ENCODE data around the gene GPC3. TPM values are rescaled to one million over a fixed set of nuclear protein-coding genes. Genes with fewer than 3 reads are reported as not detected.

The GPC3 gene
- total RNA-seq, 6 experiments from 2014 or later: 0.31 to 6.8 (median 1.8) TPM

DNA sequence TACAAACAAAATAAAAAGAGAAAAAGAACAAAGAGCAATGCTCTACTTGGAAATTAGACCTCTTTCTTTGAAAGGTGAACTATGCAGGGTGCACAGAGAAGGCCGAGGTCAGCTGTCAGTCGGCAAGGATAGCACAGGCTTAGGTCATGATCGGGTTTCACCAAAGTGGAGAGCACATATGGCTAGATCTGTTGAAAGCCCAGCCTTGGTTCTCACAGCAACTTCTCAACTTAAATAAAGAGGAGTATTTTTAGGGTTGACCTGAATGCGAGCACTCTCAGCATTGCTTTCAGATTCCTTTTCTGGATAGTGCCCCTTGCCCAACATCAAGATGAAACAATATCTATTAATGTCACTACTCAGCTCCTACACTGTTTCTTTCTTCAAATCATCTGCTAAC lies 447.2 kb downstream of the GPC3 start:
- no peak for ATAC-seq
- 47% methylated on average over 4 of the region's 4 CpGs for WGBS (ENCODE audit: insufficient coverage, low coverage, low lambda C conversion rate, missing lambda C conversion rate)

DNA sequence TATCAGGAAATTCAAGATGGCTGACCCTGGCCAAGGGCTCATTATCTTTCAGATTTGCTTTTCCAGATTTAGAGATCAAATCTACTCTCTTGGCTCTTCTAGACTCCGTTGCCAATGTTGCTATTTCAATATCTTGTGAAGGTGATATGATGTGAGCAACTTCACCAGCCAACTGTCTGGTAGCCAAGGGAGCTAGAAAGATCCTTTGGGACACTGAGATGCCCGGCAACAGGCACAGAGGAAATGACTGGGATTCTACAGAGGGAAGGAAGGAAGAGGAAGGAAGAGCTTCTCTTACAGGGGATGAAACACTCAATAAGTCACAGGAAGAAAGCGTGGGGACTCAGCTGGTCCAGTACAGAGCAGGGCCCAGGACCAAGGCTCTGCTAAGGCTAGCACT lies 448.3 kb downstream of the GPC3 start:
- Histone ChIP-seq H3K36me3 (no peaks in the 10 kb centered on the region), H3K27me3 (no peaks in the 10 kb centered on the region), H3K27ac (no peak overlapping the region), H3K9me3 (no peaks in the 10 kb centered on the region), H3K4me1 (no peaks in the 10 kb centered on the region), H3K4me3 (no peak overlapping the region)
- TF ChIP-seq, protein P1, sequence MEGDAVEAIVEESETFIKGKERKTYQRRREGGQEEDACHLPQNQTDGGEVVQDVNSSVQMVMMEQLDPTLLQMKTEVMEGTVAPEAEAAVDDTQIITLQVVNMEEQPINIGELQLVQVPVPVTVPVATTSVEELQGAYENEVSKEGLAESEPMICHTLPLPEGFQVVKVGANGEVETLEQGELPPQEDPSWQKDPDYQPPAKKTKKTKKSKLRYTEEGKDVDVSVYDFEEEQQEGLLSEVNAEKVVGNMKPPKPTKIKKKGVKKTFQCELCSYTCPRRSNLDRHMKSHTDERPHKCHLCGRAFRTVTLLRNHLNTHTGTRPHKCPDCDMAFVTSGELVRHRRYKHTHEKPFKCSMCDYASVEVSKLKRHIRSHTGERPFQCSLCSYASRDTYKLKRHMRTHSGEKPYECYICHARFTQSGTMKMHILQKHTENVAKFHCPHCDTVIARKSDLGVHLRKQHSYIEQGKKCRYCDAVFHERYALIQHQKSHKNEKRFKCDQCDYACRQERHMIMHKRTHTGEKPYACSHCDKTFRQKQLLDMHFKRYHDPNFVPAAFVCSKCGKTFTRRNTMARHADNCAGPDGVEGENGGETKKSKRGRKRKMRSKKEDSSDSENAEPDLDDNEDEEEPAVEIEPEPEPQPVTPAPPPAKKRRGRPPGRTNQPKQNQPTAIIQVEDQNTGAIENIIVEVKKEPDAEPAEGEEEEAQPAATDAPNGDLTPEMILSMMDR (IDR thresholded peaks at IDR 0.05): no peak
- no peak for TF ChIP-seq POLR2A (IDR thresholded peaks at IDR 0.05)
- 29% methylated on average over 3 of the region's 3 CpGs for WGBS (ENCODE audit: insufficient coverage, low coverage, low lambda C conversion rate, missing lambda C conversion rate)
- no peak for DNase-seq
- intact Hi-C loops (cut with DNase I): no loop called here
- no peak for ATAC-seq

More for the DNA sequence above, 447.2 kb downstream of the GPC3 start:
- Histone ChIP-seq H3K4me1 (no peaks in the 10 kb centered on the region), H3K27ac (no peak overlapping the region), H3K27me3 (no peaks in the 10 kb centered on the region), H3K36me3 (no peaks in the 10 kb centered on the region), H3K9me3 (no peaks in the 10 kb centered on the region), H3K4me3 (no peak overlapping the region)
- no peak for DNase-seq
- no peak for TF ChIP-seq POLR2A (IDR thresholded peaks at IDR 0.05)
- TF ChIP-seq, protein P1 (IDR thresholded peaks at IDR 0.05): no peak
- intact Hi-C loops (cut with DNase I): no loop called here

DNA sequence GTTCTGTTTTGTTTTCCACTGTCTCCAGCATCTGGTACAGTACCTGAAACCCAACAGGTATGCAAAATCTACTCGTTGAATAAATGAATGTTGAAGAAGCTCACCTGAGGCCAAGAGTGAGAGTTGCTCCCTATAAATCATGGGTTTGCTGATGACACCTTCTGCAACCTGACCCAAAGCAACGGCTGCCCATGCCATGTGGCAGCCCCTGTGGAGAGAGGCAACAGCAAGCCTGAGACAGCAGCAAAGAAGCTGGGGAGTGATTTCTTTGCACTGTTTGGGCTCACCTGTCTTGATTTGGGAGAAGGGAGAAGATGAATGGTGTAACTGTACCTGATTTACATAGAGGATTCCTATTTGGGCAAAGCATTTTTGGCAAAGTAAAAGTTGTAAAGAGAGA lies 450.3 kb downstream of the GPC3 start:
- WGBS (ENCODE audit: insufficient coverage, low coverage, low lambda C conversion rate, missing lambda C conversion rate): 70% methylated on average over 2 of the region's 2 CpGs
- no peak for DNase-seq
- no peaks in the 10 kb centered on the region for H3K4me1 ChIP-seq
- H3K27me3 ChIP-seq: no peaks in the 10 kb centered on the region
- no peaks in the 10 kb centered on the region for H3K36me3 ChIP-seq
- ATAC-seq: no peak
- H3K4me3 ChIP-seq: no peak overlapping the region
- intact Hi-C loops (cut with DNase I): no loop called here
- no peaks in the 10 kb centered on the region for H3K9me3 ChIP-seq
- no peak overlapping the region for H3K27ac ChIP-seq
- TF ChIP-seq, protein P1 (IDR thresholded peaks at IDR 0.05): no peak
- no peak for TF ChIP-seq POLR2A (IDR thresholded peaks at IDR 0.05)

DNA sequence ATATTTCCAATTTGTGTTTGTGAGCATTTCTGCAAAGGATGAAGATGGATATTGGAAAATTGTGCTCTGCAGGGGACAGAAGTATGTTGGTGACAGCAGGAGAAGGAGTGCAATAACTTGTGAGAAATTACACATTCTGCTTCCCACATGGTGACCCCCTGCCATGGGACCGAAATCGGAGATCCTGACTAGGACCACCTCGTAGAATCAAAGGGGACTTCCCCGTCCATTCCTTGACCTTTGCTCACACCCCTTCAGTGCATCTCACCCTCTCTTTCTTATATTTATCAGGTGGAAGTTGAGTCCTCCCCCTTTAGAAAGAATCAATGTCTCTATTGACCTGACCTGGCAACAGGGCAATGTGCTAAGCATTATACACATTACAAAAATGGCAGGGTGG lies 451.2 kb downstream of the GPC3 start:
- DNase-seq (no peak), ATAC-seq (no peak)
- Histone ChIP-seq H3K9me3 (no peaks in the 10 kb centered on the region), H3K27ac (no peak overlapping the region), H3K27me3 (no peaks in the 10 kb centered on the region), H3K4me3 (no peak overlapping the region), H3K36me3 (no peaks in the 10 kb centered on the region), H3K4me1 (no peaks in the 10 kb centered on the region)
- no peak for TF ChIP-seq POLR2A (IDR thresholded peaks at IDR 0.05)
- TF ChIP-seq, protein P1 (IDR thresholded peaks at IDR 0.05): no peak
- intact Hi-C loops (cut with DNase I): no loop called here
- 46% methylated on average over 2 of the region's 4 CpGs for WGBS (ENCODE audit: insufficient coverage, low coverage, low lambda C conversion rate, missing lambda C conversion rate)

DNA sequence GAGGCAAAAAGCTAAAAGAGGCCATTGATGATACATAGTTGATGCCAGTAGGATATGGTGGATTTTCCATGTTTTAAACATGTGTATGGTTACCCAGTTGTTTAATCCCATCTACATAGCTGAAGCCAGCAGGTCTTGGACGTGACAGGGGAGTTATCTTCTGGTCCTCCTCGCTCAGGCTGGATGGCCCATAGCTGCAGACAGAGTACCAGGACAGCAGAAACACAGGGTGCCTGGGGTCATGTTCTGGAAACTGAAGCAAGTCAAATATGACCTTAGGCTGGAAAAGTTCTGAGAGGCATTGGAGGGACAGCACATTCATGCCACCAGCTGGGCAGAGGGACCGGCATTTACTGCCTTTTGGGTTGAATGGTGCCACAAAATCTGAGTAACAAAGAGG lies 452.1 kb downstream of the GPC3 start:
- intact Hi-C loops (cut with DNase I): no loop called here
- H3K4me1 ChIP-seq: no peaks in the 10 kb centered on the region
- TF ChIP-seq, protein P1 (IDR thresholded peaks at IDR 0.05): no peak
- TF ChIP-seq POLR2A (IDR thresholded peaks at IDR 0.05): no peak
- ATAC-seq: no peak
- no peak for DNase-seq
- no peaks in the 10 kb centered on the region for H3K9me3 ChIP-seq
- 48% methylated on average over 3 of the region's 3 CpGs for WGBS (ENCODE audit: insufficient coverage, low coverage, low lambda C conversion rate, missing lambda C conversion rate)
- no peaks in the 10 kb centered on the region for H3K36me3 ChIP-seq
- H3K27ac ChIP-seq: no peak overlapping the region
- H3K4me3 ChIP-seq: no peak overlapping the region
- no peaks in the 10 kb centered on the region for H3K27me3 ChIP-seq

Data from right lobe of liver (tissue), 6 donors.